Peyer's patch (tissue), 4 donors: Measurements from ENCODE around the gene TLCD3B. TPM values are rescaled to one million over a fixed set of nuclear protein-coding genes. Genes with fewer than 3 reads are reported as not detected.
"Not testable (repeated sequence)": the region's sequence is repeated elsewhere in the genome, so short reads cannot be mapped to it uniquely, and the experiment has no call there.

Experiments
- DNase-seq, 3 donors: peaks; one replicate each; pipeline ENCODE4 v3.0.0-alpha.2; 2017 to 2019
- H3K27ac ChIP-seq, 4 donors: fragments of 200-600 bp; sonication (generic); one replicate each; pipeline ENCODE4 v1.5.1; 2016 to 2019
- H3K27me3 ChIP-seq, 2 donors: fragments of 200-600 bp; sonication (generic); one replicate each; pipeline ENCODE4 v1.5.1; 2019
- H3K36me3 ChIP-seq, 3 donors: fragments of 200-600 bp; sonication (generic); one replicate each; pipeline ENCODE4 v1.5.1; 2016 to 2019
- H3K4me1 ChIP-seq, 4 donors: fragments of 200-600 bp; sonication (generic); one replicate each; pipeline ENCODE4 v1.5.1; 2016 to 2019
- H3K4me3 ChIP-seq, 4 donors: fragments of 200-600 bp; sonication (generic); 1 replicate in 3 of 4; 2 replicates in 1 of 4; pipeline ENCODE4 v1.5.1; 2016 to 2019; ENCODE audit warnings: mild to moderate bottlenecking in 1 of 4
- H3K9me3 ChIP-seq, 4 donors: fragments of 200-600 bp; sonication (generic); one replicate each; pipeline ENCODE4 v1.5.1; 2016 to 2019; ENCODE audit warnings: mild to moderate bottlenecking in 1 of 4
- POLR2A ChIP-seq, 2 donors: fragments of 450-650 bp; IDR thresholded peaks; one replicate each; pipeline ENCODE4 v1.5.1; 2017; ENCODE audit warnings: antibody characterized with exemption in 2 of 2, mild to moderate bottlenecking in 2 of 2, moderate library complexity in 2 of 2
- total RNA-seq, 4 donors: library from RNA; depleted of rRNA; stranded (reverse); fragments of >200 nt; gene quantifications; one replicate each; pipeline ENCODE4 v1.1.0, GENCODE V29; 2016
- TF ChIP-seq, protein P1 (sequence below), 6 experiments: fragments of 450-650 bp in 4 of 6; fragments of 200-600 bp in 2 of 6; sonication (generic) in 1 of 6; IDR thresholded peaks; one replicate each; pipeline ENCODE4 v1.5.1; 2017 to 2019; ENCODE audit warnings: antibody characterized with exemption in 6 of 6, mild to moderate bottlenecking in 3 of 6, moderate library complexity in 1 of 6

The TLCD3B gene
- total RNA-seq, 4 donors from 2014 or later, result not detected

DNA sequence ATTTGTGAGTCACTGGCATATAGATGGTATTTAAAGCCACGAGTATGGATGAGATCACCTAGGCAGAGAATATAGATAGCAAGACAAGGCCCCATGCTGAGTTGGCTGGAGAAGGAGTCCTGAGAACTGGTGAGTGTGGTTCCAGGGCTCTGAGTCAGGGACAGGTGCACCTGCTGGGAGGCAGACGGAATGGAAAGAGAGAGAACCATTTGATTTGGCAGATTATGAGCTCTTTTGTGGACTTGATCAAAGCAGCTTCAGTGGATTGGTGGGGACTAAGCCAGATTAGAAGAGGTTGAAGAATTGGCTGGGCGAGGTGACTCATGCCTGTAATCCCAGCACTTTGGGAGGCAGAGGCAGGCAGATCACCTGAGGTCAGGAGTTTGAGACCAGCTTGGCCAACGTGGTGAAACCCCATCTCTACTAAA, 12.3 kb downstream of the TLCD3B start:
- TF ChIP-seq, protein P1, sequence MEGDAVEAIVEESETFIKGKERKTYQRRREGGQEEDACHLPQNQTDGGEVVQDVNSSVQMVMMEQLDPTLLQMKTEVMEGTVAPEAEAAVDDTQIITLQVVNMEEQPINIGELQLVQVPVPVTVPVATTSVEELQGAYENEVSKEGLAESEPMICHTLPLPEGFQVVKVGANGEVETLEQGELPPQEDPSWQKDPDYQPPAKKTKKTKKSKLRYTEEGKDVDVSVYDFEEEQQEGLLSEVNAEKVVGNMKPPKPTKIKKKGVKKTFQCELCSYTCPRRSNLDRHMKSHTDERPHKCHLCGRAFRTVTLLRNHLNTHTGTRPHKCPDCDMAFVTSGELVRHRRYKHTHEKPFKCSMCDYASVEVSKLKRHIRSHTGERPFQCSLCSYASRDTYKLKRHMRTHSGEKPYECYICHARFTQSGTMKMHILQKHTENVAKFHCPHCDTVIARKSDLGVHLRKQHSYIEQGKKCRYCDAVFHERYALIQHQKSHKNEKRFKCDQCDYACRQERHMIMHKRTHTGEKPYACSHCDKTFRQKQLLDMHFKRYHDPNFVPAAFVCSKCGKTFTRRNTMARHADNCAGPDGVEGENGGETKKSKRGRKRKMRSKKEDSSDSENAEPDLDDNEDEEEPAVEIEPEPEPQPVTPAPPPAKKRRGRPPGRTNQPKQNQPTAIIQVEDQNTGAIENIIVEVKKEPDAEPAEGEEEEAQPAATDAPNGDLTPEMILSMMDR (IDR thresholded peaks at IDR 0.05), result no peak
- TF ChIP-seq POLR2A (IDR thresholded peaks at IDR 0.05), result no peak
- DNase-seq, result no peak
- Histone ChIP-seq H3K4me3 (no peak overlapping the region), H3K27me3 (no peaks in the 10 kb centered on the region), H3K4me1 (peaks cover 0 to 9% (median 4%) of the 10 kb centered on the region in 4 donors), H3K9me3 (no peaks in the 10 kb centered on the region), H3K27ac (no peak overlapping the region), H3K36me3 (no peaks in the 10 kb centered on the region)

DNA sequence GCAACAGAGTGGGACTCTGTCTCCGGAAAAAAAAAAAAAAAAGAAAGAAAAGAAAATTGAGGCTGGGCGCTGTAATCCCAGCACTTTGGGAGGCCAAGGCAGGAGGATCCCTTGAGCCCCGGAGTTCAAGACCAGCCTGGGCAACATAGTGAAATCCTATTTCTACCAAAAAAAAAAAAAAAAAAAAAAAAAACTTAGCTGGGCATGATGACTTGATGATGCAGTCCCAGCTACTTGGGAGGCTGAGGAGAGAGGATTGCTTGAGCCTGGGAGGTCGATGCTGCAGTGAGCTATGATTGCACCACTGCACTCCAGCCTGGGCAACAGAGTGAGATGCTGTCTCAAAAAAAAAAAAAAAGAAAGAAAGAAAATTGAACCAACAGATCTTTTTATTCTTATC, 13.1 kb downstream of the TLCD3B start:
- H3K27ac ChIP-seq, H3K9me3 ChIP-seq, DNase-seq, H3K4me3 ChIP-seq, H3K36me3 ChIP-seq, H3K27me3 ChIP-seq, H3K4me1 ChIP-seq: not testable (repeated sequence)

DNA sequence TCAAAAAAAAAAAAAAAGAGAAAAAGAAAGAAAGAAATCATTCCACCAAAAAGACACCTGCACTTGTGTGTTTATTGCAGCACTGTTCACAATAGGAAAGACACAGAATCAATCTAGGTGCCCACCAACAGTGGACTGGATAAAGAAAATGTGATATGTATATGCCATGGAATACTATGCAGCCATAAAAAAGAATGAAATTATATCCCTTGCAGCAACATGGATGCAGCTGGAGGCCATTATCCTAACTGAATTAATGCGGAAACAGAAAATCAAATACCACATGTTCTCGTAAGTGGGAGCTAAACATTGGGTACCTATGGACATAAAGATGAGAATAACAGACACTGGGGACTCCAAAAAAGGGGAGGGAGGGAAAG, 13.8 kb downstream of the TLCD3B start:
- no peak for DNase-seq
- Histone ChIP-seq H3K4me1 (peaks cover 0 to 9% (median 4%) of the 10 kb centered on the region in 4 donors), H3K36me3 (no peaks in the 10 kb centered on the region), H3K27ac (no peak overlapping the region), H3K27me3 (no peaks in the 10 kb centered on the region), H3K4me3 (no peak overlapping the region), H3K9me3 (no peaks in the 10 kb centered on the region)
- no peak for TF ChIP-seq POLR2A (IDR thresholded peaks at IDR 0.05)
- TF ChIP-seq, protein P1 (IDR thresholded peaks at IDR 0.05), result no peak

DNA sequence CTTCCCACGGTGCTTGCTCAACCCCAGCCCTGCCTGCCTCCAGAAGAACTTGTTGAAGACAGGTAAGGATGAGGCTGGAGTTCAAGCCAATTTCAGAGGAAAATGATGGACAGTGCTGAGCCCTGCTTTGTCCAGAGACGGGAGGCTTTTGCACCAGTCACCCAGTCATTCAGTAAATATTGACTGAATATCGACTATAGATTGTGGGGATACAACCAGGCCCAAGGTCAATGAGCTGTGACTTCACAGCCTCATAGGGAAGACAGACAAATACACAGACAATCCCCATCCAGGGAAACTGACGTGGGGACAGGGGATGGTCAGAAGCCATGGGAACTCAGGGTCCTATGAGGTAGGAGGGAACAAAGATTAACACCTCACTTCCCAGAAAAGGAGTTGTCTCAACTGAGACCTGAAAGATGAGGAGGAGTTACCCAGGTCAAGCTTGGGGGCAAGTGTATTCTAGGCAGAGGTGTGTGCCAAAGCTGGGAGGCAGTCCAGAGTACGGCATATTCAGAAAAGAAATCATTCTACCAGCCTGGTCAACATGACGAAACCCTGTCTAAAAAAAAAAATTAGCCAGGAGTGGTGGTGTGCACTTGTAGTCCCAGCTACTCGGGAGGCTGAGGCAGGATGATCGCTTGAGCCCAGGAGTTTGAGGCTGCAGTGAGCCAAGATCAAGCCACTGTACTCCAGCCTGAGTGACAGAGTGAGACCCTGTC, 14.4 kb downstream of the TLCD3B start:
- no peak for TF ChIP-seq POLR2A (IDR thresholded peaks at IDR 0.05)
- H3K27ac ChIP-seq, result no peak overlapping the region
- DNase-seq, result no peak
- H3K9me3 ChIP-seq, result no peaks in the 10 kb centered on the region
- peaks cover 0 to 8% (median 3%) of the 10 kb centered on the region in 4 donors for H3K4me1 ChIP-seq
- H3K36me3 ChIP-seq, result no peaks in the 10 kb centered on the region
- no peak overlapping the region for H3K4me3 ChIP-seq
- H3K27me3 ChIP-seq, result peaks cover 0 to 5% of the 10 kb centered on the region in 2 donors

DNA sequence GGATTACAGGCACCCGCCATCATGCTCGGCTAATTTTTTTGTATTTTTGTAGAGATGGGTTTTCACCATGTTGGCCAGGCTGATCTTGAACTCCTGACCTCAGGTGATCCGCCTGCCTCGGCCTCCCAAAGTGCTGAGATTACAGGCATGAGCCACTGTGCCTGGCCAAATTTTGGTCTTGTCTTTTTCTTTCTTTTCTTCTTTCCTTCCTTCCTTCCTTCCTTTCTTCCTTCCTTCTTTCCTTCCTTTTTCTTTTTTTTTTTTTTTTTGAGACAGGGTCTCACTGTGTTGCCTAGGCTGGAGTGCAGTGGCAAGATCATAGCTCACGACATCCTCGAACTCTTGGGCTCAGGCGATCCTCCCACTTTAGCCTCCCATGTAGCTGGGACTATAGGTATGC, 15.6 kb downstream of the TLCD3B start:
- not testable (repeated sequence) for H3K4me3 ChIP-seq, H3K36me3 ChIP-seq, H3K9me3 ChIP-seq, DNase-seq, H3K27ac ChIP-seq
- Histone ChIP-seq H3K27me3 (peaks cover 0 to 18% of the 10 kb centered on the region in 2 donors), H3K4me1 (peaks cover 0 to 13% (median 12%) of the 10 kb centered on the region in 4 donors)

DNA sequence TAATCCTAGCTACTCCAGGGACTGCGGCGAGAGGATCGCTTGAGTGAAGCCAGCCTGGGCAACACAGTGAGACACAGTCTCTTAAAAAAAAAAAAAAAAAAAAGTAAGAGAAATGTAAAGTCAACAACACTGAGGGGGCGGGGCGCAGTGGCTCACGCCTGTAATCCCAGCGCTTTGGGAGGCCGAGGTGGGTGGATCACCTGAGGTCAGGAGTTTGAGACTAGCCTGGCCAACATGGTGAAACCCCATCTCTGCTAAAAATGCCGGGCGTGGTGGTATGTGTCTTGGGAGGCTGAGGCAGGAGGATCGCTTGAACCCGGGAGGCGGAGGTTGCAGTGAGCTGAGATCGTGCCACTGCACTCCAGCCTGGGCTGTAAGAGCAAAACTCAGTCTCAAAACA, 18.5 kb downstream of the TLCD3B start:
- Histone ChIP-seq H3K27me3 (peaks cover 0 to 27% of the 10 kb centered on the region in 2 donors), H3K4me1 (peaks cover 0 to 16% (median 13%) of the 10 kb centered on the region in 4 donors)
- not testable (repeated sequence) for H3K4me3 ChIP-seq, H3K9me3 ChIP-seq, H3K36me3 ChIP-seq, DNase-seq, H3K27ac ChIP-seq

DNA sequence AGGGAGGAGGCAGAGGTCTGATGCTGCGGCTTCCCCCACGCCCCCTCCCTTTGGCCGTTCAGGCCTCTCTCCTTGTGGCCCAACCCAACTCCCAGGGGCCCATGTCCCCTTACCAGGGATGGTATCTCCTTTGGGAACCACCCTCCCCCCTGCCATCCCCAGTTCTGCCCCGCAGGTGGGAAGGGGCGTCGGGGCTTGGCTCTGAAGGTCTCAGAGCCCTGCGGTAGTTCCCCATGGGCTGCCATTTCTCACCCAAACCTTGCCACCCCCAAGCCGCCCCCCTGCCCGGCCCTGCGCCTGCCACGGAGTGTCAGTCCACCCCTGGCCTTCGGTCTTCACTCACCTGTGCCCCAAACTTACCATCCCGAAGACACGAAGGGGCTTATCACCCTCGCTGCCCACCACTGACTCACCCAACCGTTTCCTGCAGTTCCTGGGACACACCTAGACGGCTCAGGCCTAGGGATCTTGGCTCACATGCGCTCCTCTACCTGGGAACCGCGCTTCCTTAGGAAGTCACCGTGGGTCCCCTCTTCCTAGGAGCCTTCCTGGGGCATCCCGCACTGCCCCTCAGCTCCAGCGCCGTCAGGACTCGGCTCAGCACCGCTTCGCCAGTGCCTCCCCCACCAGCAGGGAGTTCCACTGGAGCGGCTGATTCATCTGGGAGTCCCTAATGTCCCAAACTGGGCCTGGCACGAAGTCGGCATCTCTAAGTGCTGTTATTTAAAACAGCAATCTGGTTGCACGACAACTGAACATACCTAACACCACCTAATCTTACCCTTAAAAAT, 19.2 kb downstream of the TLCD3B start:
- no peak overlapping the region for H3K27ac ChIP-seq
- no peak for TF ChIP-seq POLR2A (IDR thresholded peaks at IDR 0.05)
- TF ChIP-seq, protein P1 (IDR thresholded peaks at IDR 0.05), result no peak
- no peaks in the 10 kb centered on the region for H3K9me3 ChIP-seq
- peaks cover 0 to 27% of the 10 kb centered on the region in 2 donors for H3K27me3 ChIP-seq
- no peak for DNase-seq
- no peaks in the 10 kb centered on the region for H3K36me3 ChIP-seq
- peaks cover 0 to 16% (median 13%) of the 10 kb centered on the region in 4 donors for H3K4me1 ChIP-seq
- H3K4me3 ChIP-seq, result peak overlapping the region in 2 of 4 donors; percentile 48
